Measurements from ENCODE around the gene ADAMTS16. TPM values are rescaled to one million over a fixed set of nuclear protein-coding genes. Genes with fewer than 3 reads are reported as not detected.

ADAMTS16 gene
- total and polyA plus RNA-seq, 9 of the 15 experiments (the other 6 are each of a cell fraction or from before 2014, with no cell fraction given) = not detected

GRCh38 chr5:5202321-5202720 is 62.2 kb downstream of the ADAMTS16 start (continued):
- TF ChIP-seq CTCF (IDR thresholded peaks at IDR 0.05 in 2 of 3, conservative IDR thresholded peaks at IDR 0.05 in 1 of 3; ENCODE audit: insufficient read depth in 2 of 3, low read depth in 1 of 3, low read length in 3 of 3) = no peak
- no peak for TF ChIP-seq ZNF449 (CRISPR knock-in tag; IDR thresholded peaks at IDR 0.05)
- no peak for TF ChIP-seq FOSL1 (tag; conservative IDR thresholded peaks at IDR 0.05)

GRCh38 chr5:5203451-5203850 is 63.3 kb downstream of the ADAMTS16 start:
- ChIA-PET CTCF (ENCODE audit: low intra/inter-chr PET ratio) (no interaction called here), POLR2A (no interaction called here)
- no peak overlapping the region for H3K9ac ChIP-seq (ENCODE audit: insufficient read depth in 1 of 2, low read depth in 2 of 2, low read length in 2 of 2)
- no peak overlapping the region for H2AFZ ChIP-seq (ENCODE audit: low read depth, low read length)
- H3K9me3 ChIP-seq (replicated peaks; ENCODE audit: control insufficient read depth, insufficient read depth, low read depth, low read length) = no peaks in the 10 kb centered on the region
- ATAC-seq = no peak
- WGBS (ENCODE audit: insufficient coverage, low coverage, missing lambda C conversion rate) = 0% methylated on average over 2 of the region's 2 CpGs
- no TSS peak for BruUV-seq (replicated peaks)
- TF ChIP-seq CTCF (IDR thresholded peaks at IDR 0.05 in 2 of 3, conservative IDR thresholded peaks at IDR 0.05 in 1 of 3; ENCODE audit: insufficient read depth in 2 of 3, low read depth in 1 of 3, low read length in 3 of 3) (no peak), SPI1 (IDR thresholded peaks at IDR 0.05; ENCODE audit: borderline replicate concordance, low read depth, low read length) (no peak), ZNF778 (CRISPR knock-in tag; IDR thresholded peaks at IDR 0.05) (no peak), THRB (CRISPR knock-in tag; conservative IDR thresholded peaks at IDR 0.05) (no peak), NCOA4 (IDR thresholded peaks at IDR 0.05; ENCODE audit: partially characterized antibody) (no peak), KHSRP (IDR thresholded peaks at IDR 0.05) (no peak)
- in situ Hi-C loops (cut with MboI) = no loop called here
- no peak for DNase-seq (ENCODE audit: extremely low read depth in 1 of 4, low spot score in 3 of 4)
- H3K27me3 ChIP-seq (ENCODE audit: control insufficient read depth in 2 of 2, insufficient read depth in 2 of 2, low read length in 2 of 2) = no peaks in the 10 kb centered on the region
- no peaks in the 10 kb centered on the region for H3K36me3 ChIP-seq (ENCODE audit: control insufficient read depth, insufficient read depth, low read length)
- H3K79me2 ChIP-seq (ENCODE audit: control insufficient read depth, insufficient read depth, low read length) = no peaks in the 10 kb centered on the region
- no peak for FAIRE-seq
- intact Hi-C loops (cut with micrococcal nuclease) = no loop called here
- H3K4me2 ChIP-seq (ENCODE audit: insufficient read depth, low read length) = no peak overlapping the region
- H3K4me1 ChIP-seq (replicated peaks in 1 of 2; ENCODE audit: control insufficient read depth in 2 of 2, insufficient read depth in 2 of 2, low read length in 2 of 2) = no peaks in the 10 kb centered on the region
- no peaks in the 10 kb centered on the region for H4K20me1 ChIP-seq (replicated peaks; ENCODE audit: control insufficient read depth, insufficient read depth, low read length)
- H3K4me3 ChIP-seq = no peak overlapping the region
- H3K9me1 ChIP-seq (ENCODE audit: control insufficient read depth, insufficient read depth, low read length) = no peaks in the 10 kb centered on the region
- no peak overlapping the region for H3K27ac ChIP-seq (ENCODE audit: extremely low read depth, low read depth, low read length)
